ENCODE measurements around the gene MUC3A.
A peak's percentile ranks its signal among the peaks of the same experiment; 100 is the strongest.
"Not testable (repeated sequence)": the region's sequence is repeated elsewhere in the genome, so short reads cannot be mapped to it uniquely, and the experiment has no call there.

MUC3A gene

DNA sequence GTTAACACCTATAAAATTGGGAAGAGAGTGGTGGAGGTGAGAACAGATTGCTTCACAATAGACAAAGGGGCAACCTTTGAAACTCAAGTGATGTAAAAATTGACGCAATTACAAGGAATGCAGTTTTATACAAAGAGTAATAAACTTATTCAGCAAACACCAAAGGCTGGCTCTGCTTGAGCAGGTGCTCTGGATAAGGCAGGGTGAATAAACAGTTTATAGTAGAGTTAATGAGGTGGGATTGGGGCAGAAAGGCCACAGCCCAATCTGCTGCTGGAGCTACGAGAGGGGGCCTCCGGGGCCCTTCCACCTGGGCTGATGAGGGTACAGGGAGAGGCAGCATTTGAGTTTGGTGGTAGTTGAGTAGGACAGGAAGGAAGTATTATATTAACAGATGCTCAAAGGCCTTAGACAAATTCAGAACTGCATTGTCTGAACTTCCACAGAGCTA lies 26.1 kb downstream of the MUC3A start:
- no peak for DNase-seq

DNA sequence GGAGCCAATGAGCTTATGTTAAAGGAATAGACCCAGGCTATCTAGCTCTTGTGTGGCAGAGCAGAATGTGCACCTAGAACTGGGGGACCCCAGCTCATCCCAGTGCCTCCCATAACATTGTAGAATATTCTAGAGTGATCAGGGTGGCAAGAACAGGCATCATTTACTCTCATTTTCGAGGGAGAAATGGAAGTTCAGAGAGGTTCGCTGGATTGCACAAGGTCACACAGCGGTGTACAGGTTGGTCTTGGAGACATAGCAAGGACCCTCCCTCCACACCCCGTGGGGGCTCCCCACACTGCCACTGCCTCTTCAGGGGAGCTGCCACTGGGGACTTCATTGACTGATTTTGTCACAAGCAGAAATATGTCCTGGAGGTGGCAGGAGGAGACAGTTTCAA lies 29.0 kb downstream of the MUC3A start:
- no peak for DNase-seq

DNA sequence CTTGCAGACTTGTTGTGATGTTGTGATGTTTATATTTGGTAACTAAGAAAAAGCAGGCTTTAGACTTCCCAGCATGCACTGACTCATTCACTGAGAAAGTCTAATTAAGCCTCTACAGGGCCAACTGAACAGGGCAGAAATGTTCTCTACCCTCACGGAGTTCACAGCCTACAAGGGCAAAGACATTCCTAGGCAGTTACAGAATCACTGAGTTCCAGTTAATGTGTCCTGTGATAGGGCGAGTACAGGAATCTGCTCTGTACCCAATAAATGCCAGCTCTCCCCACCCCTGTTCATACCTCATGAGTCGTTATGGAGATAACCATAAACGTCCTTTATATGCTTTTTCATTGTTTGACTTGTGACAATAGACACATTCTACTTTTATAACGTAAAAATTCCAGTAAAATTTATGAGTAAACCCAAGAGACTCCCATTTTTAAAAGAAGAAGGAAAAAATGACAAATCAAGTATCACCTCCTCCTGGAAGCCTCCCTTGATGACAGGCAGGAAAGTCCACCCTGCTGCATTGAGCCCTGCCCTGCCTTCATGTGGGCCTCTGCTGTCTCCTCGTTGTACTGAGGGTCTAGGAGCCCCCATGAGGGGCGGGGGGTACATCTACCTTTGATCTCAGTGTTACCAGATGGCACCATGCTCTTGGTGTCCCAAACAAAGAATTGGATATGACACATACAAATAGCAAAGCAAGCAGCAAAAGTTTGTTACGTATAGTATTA lies 34.3 kb downstream of the MUC3A start:
- no peak for DNase-seq

DNA sequence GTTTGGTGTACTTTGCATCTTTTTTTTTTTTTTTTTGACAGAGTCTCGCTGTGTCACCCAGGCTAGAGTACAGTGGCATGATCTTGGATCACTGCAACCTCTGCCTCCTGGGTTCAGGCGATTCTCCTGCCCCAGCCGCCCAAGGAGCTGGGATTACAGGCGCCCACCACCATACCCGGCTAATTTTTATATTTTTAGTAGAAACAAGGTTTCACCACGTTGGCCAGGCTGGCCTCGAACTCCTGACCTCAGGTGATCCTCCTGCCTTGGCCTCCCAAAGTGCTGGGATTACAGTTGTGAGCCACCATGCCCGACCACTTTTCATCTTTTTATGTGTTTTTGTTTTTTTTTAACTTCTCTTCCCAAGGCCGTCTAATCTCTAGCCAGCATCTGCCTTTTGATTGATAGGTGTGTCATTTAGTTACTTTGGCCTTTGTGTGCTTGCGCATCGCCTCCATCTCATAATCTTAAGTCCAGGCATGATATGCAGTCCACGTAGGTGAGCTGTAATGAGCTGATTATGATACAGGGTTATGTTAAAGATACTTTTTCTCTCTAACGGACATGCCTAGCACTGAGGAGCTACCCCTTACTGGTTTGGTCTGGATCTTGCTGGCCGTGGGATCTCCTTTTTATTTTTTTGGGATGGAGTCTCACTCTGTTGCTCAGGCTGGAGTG lies 35.0 kb downstream of the MUC3A start:
- DNase-seq, result not testable (repeated sequence)

DNA sequence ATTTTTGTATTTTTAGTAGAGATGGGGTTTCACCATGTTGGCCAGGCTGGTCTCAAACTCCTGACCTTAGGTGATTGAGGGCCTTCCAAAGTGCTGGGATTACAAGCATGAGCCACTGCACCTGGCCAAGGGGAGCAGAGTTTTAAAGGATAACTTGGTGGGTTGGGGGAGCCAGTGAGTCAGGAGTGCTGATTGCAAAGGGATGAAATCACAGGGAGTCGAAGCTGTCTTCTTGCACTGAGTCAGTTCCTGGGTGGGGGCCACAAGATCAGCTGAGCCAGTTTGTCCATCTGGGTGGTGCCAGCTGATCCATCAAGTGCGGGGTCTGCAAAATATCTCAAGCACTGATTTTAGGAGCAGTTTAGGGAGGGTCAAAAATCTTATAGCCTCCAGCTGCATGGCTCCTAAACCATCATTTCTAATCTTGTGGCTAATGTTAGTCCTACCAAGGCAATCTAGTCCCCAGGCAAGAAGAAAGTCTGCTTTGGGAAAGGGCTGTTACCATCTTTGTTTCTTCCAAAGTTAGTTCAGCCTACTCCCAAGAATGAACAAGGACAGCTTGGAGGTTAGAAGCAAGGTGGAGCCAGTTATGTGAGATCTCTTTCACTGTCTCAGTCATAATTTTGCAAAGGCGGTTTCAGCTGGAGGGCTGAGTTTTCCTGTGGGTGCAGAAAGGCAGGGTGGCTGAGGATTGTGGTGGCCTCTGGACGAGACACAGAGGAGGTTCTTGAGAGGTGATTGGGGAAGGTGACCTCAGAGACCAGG lies 35.9 kb downstream of the MUC3A start:
- DNase-seq, result not testable (repeated sequence)

DNA sequence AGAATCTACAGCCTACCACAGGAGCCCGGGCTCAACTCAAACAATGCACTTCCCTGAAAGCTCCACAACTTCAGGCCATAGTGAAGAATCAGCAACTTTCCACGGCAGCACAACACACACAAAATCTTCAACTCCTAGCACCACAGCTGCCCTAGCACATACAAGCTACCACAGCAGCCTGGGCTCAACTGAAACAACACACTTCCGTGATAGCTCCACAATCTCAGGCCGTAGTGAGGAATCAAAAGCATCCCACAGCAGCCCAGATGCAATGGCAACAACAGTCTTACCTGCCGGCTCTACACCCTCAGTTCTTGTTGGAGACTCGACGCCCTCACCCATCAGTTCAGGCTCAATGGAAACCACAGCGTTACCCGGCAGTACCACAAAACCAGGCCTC lies 42.3 kb downstream of the MUC3A start:
- DNase-seq, result no peak

DNA sequence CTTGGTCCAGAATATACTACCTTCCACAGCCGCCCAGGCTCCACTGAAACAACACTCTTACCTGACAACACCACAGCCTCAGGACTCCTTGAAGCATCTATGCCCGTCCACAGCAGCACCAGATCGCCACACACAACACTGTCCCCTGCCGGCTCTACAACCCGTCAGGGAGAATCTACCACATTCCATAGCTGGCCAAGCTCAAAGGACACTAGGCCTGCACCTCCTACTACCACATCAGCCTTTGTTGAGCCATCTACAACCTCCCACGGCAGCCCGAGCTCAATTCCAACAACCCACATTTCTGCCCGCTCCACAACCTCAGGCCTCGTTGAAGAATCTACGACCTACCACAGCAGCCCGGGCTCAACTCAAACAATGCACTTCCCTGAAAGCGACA lies 42.9 kb downstream of the MUC3A start:
- DNase-seq, result not testable (repeated sequence)

DNA sequence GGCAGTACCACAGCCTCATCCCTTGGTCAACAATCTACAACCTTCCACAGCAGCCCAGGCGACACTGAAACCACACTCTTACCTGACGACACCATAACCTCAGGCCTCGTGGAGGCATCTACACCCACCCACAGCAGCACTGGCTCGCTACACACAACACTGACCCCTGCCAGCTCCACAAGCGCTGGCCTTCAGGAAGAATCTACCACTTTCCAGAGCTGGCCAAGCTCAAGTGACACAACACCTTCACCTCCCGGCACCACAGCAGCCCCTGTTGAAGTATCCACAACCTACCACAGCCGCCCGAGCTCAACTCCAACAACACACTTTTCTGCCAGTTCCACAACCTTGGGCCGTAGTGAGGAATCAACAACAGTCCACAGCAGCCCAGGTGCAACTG lies 45.3 kb downstream of the MUC3A start:
- DNase-seq, result not testable (repeated sequence)

DNA sequence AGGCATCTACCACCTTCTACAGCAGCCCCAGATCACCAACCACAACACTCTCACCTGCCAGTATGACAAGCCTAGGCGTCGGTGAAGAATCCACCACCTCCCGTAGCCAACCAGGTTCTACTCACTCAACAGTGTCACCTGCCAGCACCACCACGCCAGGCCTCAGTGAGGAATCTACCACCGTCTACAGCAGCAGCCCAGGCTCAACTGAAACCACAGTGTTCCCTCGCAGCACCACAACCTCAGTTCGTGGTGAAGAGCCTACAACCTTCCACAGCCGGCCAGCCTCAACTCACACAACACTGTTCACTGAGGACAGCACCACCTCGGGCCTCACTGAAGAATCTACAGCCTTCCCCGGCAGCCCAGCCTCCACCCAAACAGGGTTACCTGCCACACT lies 49.2 kb downstream of the MUC3A start:
- DNase-seq, result not testable (repeated sequence)

DNA sequence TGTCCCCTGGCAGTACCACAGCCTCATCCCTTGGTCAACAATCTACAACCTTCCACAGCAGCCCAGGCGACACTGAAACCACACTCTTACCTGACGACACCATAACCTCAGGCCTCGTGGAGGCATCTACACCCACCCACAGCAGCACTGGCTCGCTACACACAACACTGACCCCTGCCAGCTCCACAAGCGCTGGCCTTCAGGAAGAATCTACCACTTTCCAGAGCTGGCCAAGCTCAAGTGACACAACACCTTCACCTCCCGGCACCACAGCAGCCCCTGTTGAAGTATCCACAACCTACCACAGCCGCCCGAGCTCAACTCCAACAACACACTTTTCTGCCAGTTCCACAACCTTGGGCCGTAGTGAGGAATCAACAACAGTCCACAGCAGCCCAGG lies 50.0 kb downstream of the MUC3A start:
- DNase-seq, result not testable (repeated sequence)

DNA sequence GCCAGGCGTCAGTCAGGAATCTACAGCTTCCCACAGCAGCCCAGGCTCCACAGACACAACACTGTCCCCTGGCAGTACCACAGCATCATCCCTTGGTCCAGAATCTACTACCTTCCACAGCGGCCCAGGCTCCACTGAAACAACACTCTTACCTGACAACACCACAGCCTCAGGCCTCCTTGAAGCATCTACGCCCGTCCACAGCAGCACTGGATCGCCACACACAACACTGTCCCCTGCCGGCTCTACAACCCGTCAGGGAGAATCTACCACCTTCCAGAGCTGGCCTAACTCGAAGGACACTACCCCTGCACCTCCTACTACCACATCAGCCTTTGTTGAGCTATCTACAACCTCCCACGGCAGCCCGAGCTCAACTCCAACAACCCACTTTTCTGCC lies 50.7 kb downstream of the MUC3A start:
- not testable (repeated sequence) for DNase-seq

DNA sequence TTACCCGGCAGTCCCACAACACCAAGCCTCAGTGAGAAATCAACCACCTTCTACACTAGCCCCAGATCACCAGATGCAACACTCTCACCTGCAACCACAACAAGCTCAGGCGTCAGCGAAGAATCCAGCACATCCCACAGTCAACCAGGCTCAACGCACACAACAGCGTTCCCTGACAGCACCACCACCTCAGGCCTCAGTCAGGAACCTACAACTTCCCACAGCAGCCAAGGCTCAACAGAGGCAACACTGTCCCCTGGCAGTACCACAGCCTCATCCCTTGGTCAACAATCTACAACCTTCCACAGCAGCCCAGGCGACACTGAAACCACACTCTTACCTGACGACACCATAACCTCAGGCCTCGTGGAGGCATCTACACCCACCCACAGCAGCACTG lies 53.0 kb downstream of the MUC3A start:
- DNase-seq, result not testable (repeated sequence)

DNA sequence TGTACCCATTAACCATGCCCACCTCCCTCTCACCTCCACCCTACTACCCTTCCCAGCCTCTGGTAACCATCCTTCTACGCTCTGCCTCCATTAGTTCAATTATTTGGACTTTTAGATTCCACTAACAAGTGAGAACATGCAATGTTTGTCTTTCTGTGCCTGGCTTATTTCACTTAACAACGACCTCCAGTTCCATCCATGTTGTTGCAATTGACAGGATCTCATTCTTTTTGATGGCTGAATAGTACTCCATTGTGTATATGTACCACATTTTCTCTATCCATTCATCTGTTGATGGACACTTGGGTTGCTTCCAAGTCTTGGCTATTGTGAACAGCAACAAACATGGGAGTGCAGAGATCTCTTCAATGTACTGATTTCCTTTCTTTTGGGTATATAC lies 58.0 kb downstream of the MUC3A start:
- DNase-seq, result not testable (repeated sequence)

DNA sequence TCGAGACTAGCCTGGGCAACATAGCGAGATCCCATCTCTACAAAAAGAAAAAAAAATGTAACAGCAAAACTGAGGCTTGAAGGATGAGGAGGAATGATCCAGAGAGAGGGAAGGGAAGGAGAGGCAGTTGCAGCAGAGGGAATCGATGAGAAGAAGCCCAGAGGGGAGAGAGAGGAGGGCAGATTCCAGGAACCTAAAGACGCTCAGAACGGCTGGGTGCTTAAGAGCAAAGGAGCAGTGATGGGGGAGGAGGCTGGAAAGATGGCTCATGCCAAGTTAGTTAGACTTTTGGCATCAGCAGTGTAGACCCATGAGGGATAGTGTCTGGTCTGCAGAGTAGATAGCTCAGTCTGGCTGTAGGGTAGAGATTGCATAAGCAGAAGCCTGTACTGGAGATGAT lies 60.3 kb downstream of the MUC3A start:
- DNase-seq, result no peak

DNA sequence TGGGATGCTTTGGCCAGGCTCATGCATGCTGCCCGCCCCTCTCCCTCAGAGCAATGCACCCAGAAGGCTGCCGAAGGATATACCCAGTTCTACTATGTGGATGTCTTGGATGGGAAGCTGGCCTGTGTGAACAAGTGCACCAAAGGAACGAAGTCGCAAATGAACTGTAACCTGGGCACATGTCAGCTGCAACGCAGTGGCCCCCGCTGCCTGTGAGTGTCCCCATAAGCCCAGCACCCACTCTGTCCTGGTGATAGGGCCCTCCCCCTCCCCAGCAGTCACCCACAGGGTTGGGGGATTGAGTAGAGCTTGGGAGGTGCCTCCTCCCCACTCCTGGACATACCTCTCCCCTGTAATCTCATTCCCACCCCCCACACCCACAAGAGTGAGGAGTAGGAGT lies 63.6 kb downstream of the MUC3A start:
- no peak for DNase-seq

DNA sequence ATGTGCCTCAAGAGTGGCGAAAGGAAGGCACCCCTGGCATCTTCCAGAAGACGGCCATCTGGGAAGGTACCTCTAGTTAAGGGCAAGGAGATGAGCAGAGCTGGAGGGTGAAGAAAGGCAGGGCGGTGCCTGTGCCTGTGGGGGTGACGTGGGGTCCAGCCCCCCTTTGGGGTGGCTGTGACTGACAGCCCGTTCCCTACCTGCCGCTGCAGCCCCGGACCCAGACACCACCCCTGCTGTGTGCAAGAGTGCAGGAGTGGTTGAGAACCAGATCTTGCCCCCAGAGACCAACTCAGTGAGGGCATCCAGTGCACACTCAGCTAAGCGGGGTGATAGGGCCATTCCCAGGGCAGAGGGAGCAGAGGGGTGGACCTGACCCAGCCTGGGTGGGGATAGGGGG lies 66.3 kb downstream of the MUC3A start:
- no peak for DNase-seq

DNA sequence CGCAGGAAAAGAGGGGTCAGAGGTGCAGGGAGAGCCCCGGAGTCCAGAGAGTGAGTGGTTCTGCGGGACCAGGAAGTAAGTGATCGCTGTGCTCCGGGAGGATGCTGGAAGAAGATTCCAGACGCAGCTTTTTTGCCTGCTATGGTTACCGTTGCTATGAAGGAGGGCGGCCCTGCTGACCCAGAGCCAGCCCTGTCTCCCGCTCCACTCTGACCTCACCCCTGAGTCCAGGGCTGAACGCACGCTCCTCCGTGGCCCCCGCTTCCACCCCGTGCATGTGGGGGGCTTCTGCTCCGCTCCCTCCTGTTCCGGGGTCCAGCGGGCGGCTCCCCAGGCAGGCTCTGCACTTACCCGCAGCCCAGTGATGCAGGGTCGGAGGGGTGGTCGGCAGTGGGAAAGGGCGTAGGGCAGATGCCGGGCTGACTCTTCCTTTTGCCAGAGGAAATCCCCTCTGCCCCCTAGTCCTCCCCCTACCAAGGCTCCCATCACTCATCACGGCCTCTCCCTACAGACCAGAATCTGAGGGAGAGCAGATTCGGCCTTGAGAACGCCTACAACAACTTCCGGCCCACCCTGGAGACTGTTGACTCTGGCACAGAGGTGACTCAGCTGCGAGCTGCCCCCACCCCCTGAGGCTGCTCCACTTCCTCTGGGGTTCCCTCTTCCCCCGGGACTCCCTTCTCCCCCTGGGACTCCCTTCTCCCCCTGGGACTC lies 67.9 kb downstream of the MUC3A start:
- DNase-seq, result peak; percentile 36 to 73 (median 52)

Measured in activated CD4-positive, CD25-positive, alpha-beta regulatory T cell (primary cell).